GM12892 (cell line): ENCODE measurements around the gene FGG.

Experiments used
- POLR2A ChIP-seq: IDR thresholded peaks from 2 replicates; pipeline ENCODE4 v1.6.1; 2011; ENCODE audit warnings: low read depth, low read length, control low read depth
- POLR2AphosphoS5 ChIP-seq: IDR thresholded peaks from 2 replicates; pipeline ENCODE4 v1.6.1; 2011; ENCODE audit warnings: low read depth, low read length, control low read depth
- TAF1 ChIP-seq: IDR thresholded peaks from 2 replicates; pipeline ENCODE4 v1.6.1; 2011; ENCODE audit warnings: low read depth, mild to moderate bottlenecking, control low read depth, low read length, borderline replicate concordance

- TF ChIP-seq POLR2A (no peak), TAF1 (no peak), POLR2AphosphoS5 (no peak)
These were observed 35.1 kb downstream of the FGG start for GRCh38 chr4:154577324-154577723.
